Measurements from ENCODE around the gene MRC2. TPM values are rescaled to one million over a fixed set of nuclear protein-coding genes. Genes with fewer than 3 reads are reported as not detected.

MRC2 gene
- total RNA-seq, 3 donors from 2014 or later (not counting 1 experiment from before 2014, with no cell fraction given) = 0.23 to 0.54 (median 0.50) TPM

- Mint-ChIP-seq H3K27ac (no peak overlapping the region), H3K9me3 (no peaks in the 10 kb centered on the region), H3K4me3 (peak overlapping the region; percentile 25), H3K4me1 (peaks cover 10 to 12% of the 10 kb centered on the region in 2 donors), H3K27me3 (ENCODE audit: low read depth in 2 of 2) (no peaks in the 10 kb centered on the region), H3K36me3 (no peaks in the 10 kb centered on the region)
- H3K27me3 ChIP-seq (ENCODE audit: control insufficient read depth, insufficient read depth, low read length) = no peaks in the 10 kb centered on the region
- no peak for DNase-seq
- no peaks in the 10 kb centered on the region for H3K36me3 ChIP-seq (ENCODE audit: control insufficient read depth, insufficient read depth, low read length)
- H3K9me3 ChIP-seq (ENCODE audit: control insufficient read depth, insufficient read depth, low read length) = no peaks in the 10 kb centered on the region
- H3K4me1 ChIP-seq (ENCODE audit: control insufficient read depth, insufficient read depth, low read length) = peaks cover 23% of the 10 kb centered on the region
- H3K4me3 ChIP-seq (ENCODE audit: low read length) = no peak overlapping the region
- intact Hi-C loops (cut with micrococcal nuclease) = no loop called here
- no peak for TF ChIP-seq CTCF (IDR thresholded peaks at IDR 0.05)
- WGBS (ENCODE audit: insufficient coverage) = 91% methylated on average over 20 of the region's 20 CpGs
- no peak for ATAC-seq
- no peak overlapping the region for H3K27ac ChIP-seq (ENCODE audit: low read length)
Measured at GRCh38 chr17:62706598-62707424, 79.3 kb downstream of the MRC2 start.

GRCh38 chr17:62707425-62707739 lies 79.9 kb downstream of the MRC2 start:
- H3K4me1 Mint-ChIP-seq = peaks cover 10 to 12% of the 10 kb centered on the region in 2 donors
- H3K4me1 ChIP-seq (ENCODE audit: control insufficient read depth, insufficient read depth, low read length) = peaks cover 23% of the 10 kb centered on the region
- H3K4me3 Mint-ChIP-seq = peak overlapping the region; percentile 28
- H3K36me3 ChIP-seq (ENCODE audit: control insufficient read depth, insufficient read depth, low read length) = no peaks in the 10 kb centered on the region
- DNase-seq (no peak), ATAC-seq (no peak)
- no peaks in the 10 kb centered on the region for H3K36me3 Mint-ChIP-seq
- no peak overlapping the region for H3K27ac Mint-ChIP-seq
- H3K9me3 Mint-ChIP-seq = no peaks in the 10 kb centered on the region
- H3K4me3 ChIP-seq (ENCODE audit: low read length) = no peak overlapping the region
- WGBS (ENCODE audit: insufficient coverage) = 97% methylated on average over 9 of the region's 9 CpGs
- intact Hi-C loops (cut with micrococcal nuclease) = no loop called here
- no peaks in the 10 kb centered on the region for H3K27me3 Mint-ChIP-seq (ENCODE audit: low read depth in 2 of 2)
- no peaks in the 10 kb centered on the region for H3K9me3 ChIP-seq (ENCODE audit: control insufficient read depth, insufficient read depth, low read length)
- H3K27ac ChIP-seq (ENCODE audit: low read length) = no peak overlapping the region
- TF ChIP-seq CTCF (IDR thresholded peaks at IDR 0.05) = no peak
- H3K27me3 ChIP-seq (ENCODE audit: control insufficient read depth, insufficient read depth, low read length) = no peaks in the 10 kb centered on the region

GRCh38 chr17:62708587-62708986 lies 81.1 kb downstream of the MRC2 start:
- H3K4me1 Mint-ChIP-seq = peaks cover 9 to 10% of the 10 kb centered on the region in 2 donors
- 61% methylated on average over 2 of the region's 2 CpGs for WGBS (ENCODE audit: insufficient coverage)
- intact Hi-C loops (cut with micrococcal nuclease) = no loop called here

More at GRCh38 chr17:62708587-62708986, 81.1 kb downstream of the MRC2 start:
- no peaks in the 10 kb centered on the region for H3K27me3 Mint-ChIP-seq (ENCODE audit: low read depth in 2 of 2)
- Histone ChIP-seq H3K9me3 (ENCODE audit: control insufficient read depth, insufficient read depth, low read length) (no peaks in the 10 kb centered on the region), H3K27ac (ENCODE audit: low read length) (no peak overlapping the region), H3K4me1 (ENCODE audit: control insufficient read depth, insufficient read depth, low read length) (peaks cover 18% of the 10 kb centered on the region), H3K4me3 (ENCODE audit: low read length) (no peak overlapping the region), H3K36me3 (ENCODE audit: control insufficient read depth, insufficient read depth, low read length) (no peaks in the 10 kb centered on the region), H3K27me3 (ENCODE audit: control insufficient read depth, insufficient read depth, low read length) (no peaks in the 10 kb centered on the region)
- DNase-seq (no peak), ATAC-seq (no peak)
- H3K27ac Mint-ChIP-seq = no peak overlapping the region
- no peaks in the 10 kb centered on the region for H3K9me3 Mint-ChIP-seq
- no peaks in the 10 kb centered on the region for H3K36me3 Mint-ChIP-seq
- no peak overlapping the region for H3K4me3 Mint-ChIP-seq
- TF ChIP-seq CTCF (IDR thresholded peaks at IDR 0.05) = no peak

Measured in natural killer cell (primary cell).